GM18517 (cell line): ENCODE measurements around the gene BRSK2.
"Not testable (repeated sequence)": the region's sequence is repeated elsewhere in the genome, so short reads cannot be mapped to it uniquely, and the experiment has no call there.

Source experiments
- ATAC-seq: cut with Tn5 transposase; IDR thresholded peaks from one replicate; pipeline ENCODE4 v1.9.1; 2021; ENCODE audit warnings: mild to moderate bottlenecking, moderate library complexity; ENCODE audit not compliant: unreplicated experiment

The BRSK2 gene

DNA sequence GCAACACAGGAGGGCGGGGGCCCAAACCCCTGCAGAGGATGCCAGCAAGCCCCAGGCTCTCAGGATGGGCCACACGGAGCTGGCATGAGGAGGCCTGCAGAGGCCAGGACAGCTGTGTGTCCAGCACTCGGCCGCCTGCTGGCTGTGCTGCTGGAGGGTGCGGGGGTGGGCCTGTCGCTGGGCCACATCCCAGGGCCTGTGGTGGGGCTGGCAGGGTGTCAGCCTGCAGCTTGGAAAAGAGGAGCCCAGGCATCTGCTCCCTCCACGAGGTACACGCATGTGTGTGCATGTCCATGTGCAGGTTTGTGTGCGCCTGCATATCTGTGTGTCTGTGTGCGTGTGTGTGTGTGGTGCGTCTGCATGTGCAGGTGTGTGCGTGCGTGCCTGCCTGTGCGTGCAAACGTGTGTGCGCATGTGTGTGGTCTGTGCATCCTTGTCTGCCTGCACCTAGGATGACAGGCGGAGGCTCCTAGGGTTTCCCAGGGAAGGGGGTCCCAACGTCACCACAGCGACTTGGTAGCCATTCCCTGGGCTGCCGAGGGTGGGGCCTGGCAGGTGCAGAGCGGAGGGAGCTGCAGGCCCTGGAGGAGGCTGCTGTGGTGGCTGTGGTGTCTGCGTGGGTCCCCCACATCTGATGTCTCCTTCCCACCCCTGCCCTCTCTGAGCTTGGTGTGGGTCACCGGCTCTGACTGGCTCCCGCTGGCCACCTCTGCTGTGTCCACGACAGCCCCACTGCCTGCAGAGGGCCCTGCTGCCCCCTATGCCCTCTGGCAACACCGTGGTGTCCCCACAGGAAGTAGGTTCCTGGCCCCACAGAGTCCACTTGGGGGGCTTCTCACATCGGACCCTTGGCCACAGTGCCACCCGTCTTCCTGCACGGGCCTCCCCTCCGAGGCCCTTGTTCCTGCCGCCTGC, 17.1 kb downstream of the BRSK2 start:
- ATAC-seq: no peak

DNA sequence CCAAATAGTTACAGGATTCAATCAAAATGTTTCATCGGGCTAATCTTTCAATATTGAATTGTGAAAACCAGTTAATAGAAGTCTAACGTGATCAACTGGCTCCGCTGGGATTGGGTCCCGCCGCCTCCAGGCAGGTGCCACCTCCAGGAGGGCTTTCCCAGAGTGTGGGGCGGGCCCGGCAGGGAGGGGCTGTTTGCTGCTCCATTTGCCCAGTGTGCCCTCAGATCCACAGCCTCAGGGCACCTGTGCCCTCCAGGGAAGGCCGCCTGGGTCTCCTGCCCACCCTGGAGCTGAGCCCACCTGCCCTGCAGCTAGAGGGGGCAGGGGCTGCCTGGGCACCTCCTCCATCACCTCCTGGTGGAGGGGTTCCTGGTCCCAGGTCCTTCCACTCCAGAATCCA, 17.9 kb downstream of the BRSK2 start:
- ATAC-seq: no peak

DNA sequence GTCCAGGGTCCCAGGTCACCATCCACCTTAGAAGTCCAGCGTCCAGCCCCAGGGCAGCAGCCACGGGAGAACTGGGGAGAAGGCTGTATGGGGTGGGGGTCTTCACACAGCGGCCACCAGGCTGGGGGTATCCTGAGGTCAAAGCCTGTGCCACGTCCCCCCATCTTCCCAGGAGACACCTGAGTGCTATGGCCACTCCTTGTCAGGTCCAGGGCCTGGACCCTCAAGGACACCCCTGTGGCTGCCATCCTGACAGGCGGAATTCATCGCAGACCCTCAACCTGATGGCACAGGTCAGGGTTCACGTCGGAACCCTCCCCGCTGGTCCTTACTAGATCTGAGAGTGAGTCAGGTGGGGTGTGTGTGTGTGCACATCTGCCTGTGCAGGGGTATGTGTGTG, 18.6 kb downstream of the BRSK2 start:
- no peak for ATAC-seq

DNA sequence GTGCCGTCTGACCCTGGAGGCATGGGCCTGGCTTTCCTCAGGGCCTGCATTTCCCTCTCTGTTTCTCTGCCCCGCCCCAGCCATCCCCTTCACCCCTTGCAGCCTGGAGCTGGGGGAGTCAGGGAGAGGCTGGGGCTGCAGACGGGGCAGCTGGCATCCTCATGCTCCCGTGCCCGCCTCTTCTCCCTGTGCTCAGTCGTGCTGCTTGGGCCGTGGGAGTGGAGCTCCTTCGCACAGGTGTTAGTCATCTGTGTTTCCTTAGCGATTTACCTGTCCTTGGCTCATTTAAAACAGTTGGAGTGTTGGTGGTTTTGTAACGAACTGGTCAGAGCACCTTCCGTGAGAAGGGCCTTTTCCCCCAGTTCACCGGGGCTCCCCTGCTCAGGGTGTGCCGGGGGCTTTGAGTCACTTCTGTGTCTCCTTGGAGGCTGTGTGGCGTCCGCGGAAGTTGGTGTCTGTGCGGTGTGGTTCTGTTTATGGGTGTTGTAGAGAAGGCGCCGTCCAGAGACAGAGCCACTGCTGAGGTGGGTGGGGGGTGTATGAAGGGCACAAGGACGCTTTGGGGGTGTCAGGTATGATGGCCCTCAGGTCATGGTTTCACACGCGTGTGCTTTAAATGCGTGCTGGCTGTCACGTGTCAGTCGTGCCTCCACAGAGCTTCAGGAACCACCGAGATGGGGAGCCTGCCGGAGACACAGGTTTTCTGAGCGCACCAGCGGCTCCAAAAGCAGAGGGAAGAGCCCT, 19.5 kb downstream of the BRSK2 start:
- no peak for ATAC-seq

DNA sequence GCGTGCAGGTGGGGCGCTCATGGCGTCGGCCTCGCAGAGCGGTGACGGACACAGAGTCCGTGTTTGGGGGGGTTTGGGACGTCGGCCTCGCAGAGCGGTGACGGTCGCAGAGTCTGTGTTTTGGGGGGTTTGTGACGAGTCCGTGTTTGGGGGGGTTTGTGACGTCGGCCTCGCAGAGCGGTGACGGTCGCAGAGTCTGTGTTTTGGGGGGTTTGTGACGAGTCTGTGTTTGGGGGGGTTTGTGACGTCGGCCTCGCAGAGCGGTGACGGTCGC, 20.1 kb downstream of the BRSK2 start:
- not testable (repeated sequence) for ATAC-seq

DNA sequence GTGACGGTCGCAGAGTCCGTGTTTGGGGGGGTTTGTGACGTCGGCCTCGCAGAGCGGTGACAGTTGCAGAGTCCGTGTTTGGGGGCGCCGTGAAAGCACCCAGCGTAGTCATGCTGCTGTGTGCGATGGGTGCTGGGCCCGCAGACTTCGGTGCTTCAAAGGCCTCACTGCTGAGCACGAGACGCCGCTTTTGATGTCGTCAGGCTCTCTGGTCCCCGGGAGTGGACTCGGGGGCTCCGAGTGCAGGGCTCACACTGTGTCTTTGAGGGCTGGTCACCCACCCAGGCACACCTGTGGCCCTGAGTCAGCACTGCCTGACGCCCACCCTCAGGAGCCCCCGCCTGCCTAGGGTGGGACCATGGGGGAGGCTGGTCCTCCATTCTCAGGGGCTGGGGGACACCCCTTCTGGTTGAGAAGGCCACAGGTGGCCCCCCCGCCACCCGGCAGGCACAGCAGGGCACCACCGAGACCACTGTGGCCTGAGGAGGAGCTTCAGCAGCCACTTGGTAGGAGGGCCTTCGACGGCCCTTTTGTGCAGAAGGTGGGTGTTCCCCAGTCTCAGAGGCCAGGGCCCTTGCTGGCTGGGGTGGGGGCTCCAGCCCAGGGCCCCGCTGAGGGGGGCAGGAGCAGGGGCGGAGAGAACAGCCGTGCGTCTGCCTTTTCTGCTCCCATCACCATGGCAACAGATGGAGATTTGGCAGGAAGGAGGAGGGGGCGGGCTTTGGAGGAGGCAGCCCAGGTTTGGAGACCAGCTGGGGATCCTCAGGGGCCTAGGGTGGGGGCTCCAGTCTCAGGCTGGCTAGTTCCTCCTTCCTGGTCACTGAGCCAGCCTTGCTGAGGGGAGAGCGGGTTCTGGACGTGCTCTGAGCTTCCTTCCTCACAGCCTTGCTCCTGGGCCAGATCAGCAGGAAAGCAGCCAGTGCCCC, 20.9 kb downstream of the BRSK2 start:
- no peak for ATAC-seq

DNA sequence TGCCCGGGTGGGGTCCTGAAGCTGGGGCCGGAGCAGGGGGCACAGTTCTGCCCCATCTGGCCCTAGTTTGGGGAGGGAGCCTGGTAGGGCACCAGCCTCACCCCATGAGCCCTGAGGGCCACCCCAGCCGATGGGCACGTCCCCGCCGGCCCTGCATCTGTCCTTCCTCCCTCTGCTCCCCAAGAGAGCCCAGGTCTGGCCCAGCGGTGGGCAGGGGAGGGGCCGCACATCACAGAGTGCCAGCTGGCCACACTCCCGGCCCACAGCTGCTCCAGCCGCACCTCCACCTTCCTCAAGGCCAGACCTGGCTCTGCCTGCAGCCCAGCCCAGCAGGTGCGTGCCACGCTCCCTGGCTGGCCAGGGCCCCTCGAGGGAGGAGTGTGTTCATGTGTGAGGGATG, 21.6 kb downstream of the BRSK2 start:
- ATAC-seq: no peak

DNA sequence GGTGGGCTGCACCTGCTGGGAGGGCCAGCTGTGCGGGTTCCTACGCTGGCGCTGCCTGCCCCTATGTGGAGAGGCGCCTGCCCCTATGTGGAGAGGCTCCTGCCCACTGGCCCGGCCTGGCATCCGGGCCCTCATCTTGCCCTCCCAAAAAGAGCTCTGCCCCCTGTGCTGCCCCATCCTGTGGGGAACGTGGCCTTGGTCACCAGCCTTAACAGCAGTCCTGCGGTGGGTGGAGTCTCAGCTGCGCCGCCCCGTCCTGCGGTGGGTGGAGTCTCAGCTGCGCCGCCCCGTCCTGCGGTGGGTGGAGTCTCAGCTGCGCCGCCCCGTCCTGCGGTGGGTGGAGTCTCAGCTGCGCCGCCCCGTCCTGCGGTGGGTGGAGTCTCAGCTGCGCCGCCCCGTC, 22.0 kb downstream of the BRSK2 start:
- ATAC-seq: not testable (repeated sequence)

DNA sequence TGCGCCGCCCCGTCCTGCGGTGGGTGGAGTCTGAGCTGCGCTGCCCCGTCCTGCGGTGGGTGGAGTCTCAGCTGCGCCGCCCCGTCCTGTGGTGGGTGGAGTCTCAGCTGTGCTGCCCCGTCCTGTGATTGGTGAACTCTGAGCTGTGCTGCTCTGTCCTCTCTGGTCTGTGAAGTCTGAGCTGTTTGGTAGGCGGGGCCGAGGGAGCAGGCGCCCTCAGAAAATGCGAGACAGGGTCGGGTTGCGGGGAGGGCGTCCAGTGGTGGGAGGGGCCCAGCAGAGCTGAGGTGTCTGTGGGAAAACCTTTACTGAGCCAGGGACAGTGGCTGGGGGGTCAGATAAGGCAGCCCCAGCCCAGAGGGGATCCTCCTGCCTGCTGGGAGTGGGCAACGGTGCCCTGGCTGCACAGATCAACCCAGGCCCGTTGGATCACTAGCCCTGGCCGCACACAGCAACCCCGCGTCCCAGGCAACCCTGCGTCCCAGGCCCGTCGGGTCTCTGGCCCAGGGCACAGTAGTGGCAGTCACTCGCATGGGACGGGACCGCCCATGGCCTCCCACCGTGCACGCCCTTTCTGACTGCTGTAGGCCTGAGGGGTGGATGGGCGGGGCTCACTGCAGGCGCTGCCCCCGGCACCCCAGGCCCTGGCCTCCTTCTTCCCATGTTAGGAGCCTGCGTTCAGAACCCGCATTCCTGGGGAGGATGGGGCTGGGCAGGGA, 22.8 kb downstream of the BRSK2 start:
- no peak for ATAC-seq

DNA sequence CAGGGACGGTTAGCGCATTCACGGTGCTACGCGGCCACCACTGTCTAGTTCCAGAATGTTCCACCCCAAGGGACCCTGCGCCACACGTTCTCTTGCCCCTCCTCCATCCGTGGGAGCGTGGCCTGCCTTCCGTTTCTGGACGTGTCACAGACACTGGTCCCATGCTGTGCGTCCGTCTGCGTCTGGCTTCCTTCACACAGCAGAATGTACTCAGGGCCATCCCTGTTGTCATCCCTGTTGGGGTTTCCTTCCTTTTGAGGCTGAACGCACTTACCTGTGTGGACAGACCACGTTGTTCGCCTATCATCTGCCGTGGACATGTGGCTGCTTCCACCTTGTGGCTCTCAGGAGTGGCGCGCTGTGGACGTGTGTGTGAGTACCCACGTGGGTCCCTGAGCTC, 24.9 kb downstream of the BRSK2 start:
- no peak for ATAC-seq

DNA sequence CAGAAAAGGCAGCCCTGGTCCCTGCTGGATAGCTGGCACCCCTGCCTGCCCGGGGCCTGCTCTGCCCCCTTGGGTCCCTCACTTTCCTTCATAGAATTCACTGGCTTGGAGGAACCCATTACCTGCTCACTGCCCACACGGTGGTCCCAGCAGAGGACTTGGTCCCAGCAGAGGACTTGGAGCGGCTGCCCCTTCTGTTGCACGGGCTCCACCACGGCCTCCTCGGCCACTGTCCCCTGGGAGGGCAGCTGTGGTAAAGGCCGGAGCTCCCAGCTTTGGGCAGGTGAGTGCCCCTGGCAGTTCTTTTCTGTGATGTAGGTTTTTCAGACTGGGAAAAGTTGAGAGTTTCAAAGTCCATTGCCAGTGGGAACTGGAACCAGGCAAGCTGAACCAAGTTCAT, 25.9 kb downstream of the BRSK2 start:
- no peak for ATAC-seq

DNA sequence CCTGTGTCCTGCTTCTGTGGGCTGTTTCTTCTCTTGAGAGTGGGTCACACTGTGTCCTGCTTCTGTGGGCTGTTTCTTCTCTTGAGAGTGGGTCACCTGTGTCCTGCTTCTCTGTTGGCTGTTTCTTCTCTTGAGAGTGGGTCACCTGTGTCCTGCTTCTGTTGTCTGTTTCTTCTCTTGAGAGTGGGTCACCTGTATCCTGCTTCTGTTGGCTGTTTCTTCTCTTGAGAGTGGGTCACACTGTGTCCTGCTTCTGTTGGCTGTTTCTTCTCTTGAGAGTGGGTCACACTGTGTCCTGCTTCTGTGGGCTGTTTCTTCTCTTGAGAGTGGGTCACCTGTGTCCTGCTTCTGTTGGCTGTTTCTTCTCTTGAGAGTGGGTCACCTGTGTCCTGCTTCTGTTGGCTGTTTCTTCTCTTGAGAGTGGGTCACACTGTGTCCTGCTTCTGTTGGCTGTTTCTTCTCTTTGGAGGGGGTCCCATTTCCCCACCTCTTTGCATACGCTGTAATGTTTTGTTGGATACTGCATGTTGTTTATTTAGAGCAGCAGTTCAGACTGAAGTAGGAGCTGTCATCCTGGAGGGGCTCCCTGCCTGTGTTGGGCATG, 28.6 kb downstream of the BRSK2 start:
- not testable (repeated sequence) for ATAC-seq

DNA sequence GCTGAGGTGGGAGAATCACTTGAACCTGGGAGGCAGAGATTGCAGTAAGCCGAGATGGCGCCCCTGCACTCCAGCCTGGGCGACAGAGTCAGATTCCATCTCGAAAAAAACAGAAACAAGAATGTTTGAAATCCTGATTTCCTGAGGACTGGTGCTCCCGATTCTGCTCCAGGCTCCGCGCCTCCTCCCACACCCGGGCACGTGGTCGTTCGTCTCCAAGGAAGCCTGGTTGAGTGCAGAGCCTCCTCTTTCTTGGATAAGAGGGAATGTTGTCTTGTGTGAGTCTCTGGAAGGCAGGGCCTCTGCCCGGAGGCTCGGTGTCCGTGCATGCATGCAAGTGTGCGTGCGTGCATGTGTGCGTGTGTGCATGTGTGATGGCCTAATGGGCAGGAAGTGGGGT, 30.1 kb downstream of the BRSK2 start:
- ATAC-seq: no peak

DNA sequence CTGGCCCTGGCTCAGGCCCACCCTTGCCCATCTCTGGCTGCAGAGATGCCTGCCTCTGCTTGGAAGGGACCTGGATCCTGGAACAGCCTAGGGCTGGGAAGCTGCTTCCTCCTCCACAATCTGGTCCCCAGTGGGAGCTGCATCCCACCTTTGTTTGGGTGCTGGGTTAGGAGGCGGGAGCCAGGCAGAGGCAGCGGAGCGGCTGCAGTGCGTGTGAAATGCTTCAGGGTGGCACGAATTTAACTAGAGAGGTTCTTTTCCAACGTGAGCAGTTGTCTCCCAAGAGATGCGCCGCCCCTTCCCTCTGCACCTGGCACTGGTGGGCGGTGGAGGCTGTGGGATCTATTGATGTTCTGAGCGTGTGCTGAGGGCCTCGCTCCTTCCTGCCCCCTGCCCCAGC, 31.6 kb downstream of the BRSK2 start:
- ATAC-seq: no peak

DNA sequence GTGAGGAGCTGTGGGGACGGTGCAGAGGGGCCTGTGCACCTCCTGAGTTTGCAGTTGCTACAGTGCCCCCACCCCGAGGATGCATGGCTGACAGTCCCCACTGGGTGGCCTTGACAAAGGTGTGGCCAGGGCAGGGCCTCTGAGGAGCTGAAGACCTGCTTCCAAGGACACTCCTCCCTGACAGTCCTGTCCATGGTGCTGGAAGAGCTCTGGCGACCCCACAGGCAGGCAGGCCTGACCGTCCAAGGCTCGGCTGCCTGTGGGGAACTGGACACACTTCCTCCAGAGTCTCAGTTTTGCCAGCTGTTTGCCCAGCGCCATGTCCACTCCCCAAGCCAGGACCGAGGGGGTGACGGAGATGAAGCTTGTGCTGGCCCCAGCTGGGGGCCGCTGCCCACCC, 32.7 kb downstream of the BRSK2 start:
- ATAC-seq: no peak

DNA sequence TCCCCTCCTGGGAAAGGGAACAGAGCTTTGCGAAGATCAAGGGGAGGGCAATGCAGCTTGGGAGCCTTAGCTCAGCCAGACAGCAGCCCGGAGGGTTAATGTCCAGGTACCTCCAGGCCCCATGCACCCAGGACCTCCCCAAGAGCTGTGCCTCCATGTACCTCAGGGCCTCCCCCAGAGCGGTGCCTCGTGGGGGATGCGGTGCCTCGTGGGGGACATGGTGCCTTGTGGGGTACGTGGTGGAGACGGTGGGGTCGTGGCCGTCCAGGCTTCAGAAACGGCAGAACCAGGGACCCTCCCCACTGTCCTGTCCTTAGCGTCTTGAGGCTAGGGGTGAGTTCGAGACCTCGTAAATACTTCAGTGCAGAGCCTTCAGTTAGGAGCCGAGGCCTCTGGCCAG, 33.2 kb downstream of the BRSK2 start:
- ATAC-seq: no peak

DNA sequence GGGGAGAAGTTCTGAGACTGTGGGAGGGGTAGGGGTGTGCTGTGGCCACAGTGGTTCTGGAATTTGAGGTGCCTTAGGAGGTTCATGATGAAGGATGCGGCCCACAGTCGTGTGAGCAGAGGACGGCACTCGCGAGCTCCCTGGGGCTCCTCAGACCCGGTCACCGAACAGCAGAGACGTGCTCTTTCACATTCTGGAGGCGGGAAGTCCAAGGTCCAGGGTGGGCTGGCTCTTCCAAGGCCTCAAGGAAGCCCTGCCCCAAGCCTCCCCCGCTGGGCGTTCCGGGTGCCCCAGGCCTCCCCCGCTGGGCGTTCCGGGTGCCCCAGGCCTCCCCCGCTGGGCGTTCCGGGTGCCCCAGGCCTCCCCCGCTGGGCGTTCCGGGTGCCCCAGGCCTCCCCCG, 33.7 kb downstream of the BRSK2 start:
- not testable (repeated sequence) for ATAC-seq

DNA sequence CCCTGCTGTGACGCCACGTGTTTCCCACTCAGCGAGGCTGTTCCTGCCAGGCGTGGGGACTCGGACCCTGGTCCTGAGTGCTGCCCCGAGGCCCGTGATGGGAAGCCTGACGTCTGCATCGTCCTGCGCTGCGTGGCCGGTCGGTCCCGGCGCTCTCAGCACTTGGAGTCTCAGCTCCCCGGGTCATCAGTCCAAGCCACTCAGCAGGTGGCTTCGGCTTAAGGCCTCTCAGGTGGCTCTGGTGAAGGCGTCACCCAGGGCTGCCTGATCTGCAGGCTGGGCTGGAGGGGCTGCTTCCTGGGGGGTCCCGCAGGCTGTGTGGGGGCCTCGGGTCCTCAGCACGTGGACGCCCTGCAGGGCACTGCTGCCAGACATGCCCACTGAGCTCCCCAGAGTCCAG, 35.3 kb downstream of the BRSK2 start:
- ATAC-seq: no peak

DNA sequence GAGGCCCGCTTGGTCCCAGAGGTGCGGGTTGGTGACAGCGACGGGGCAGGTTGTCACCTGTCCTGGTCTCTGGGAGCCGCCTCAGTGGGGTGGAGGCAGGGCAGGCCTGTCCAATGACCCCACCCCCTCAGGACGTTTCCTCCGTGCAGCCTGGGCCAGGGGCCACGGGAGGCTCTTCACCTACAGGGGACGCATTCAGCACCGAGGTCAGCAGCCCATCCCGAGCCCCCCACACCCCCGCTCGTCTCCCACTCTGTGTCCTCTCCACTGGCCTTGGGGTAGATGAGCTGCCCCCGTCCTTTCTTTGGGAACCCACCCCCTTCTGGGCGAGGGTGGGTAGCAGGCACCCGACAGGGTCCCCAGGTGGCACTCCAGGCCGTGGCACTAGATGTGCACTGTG, 35.7 kb downstream of the BRSK2 start:
- no peak for ATAC-seq

DNA sequence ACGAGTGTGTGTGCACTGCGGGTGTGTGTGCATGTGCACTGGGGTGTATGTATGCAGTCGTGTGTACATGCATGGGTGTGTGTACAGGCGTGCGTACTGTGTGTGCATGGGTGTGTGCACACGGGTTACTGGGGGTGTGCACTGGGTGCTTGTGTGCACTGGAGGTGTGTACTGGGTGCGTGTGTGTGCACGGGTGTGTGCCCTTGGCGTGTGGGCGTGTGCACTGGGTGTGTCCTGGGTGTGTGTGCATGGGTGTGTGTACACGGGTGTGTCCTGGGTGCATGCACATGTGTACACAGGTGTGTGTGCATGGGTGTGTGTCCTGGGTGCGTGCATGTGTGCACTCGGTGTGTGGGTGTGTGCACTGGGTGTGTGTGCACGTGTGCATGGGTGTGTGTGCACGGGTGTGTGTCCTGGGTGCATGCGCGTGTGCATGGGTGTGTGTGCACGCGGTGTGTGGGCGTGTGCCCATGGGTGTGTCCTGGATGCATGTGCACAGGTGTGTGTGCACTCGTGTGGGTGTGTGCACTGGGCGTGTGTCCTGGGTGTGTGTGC, 39.1 kb downstream of the BRSK2 start:
- no peak for ATAC-seq
